Nephron progenitor cell (in vitro differentiated cells): ENCODE measurements around the gene ADIPOR1.
A peak's percentile ranks its signal among the peaks of the same experiment; 100 is the strongest.

ENCODE experiments used
- DNase-seq: peaks from one replicate; pipeline ENCODE4 v3.0.0; 2021
- H3K27ac Mint-ChIP-seq: 2 replicates; pipeline ENCODE4 v1.8.0; 2021; ENCODE audit warnings: mild to moderate bottlenecking, moderate library complexity, mixed read lengths
- H3K27me3 Mint-ChIP-seq: 2 replicates; pipeline ENCODE4 v1.8.0; 2021; ENCODE audit warnings: mild to moderate bottlenecking, low read depth, mixed read lengths; ENCODE audit not compliant: poor library complexity
- H3K36me3 Mint-ChIP-seq: 2 replicates; pipeline ENCODE4 v1.8.0; 2021; ENCODE audit warnings: low read depth, mixed read lengths
- H3K4me1 Mint-ChIP-seq: 2 replicates; pipeline ENCODE4 v1.8.0; 2021; ENCODE audit warnings: mixed read lengths
- H3K4me3 Mint-ChIP-seq: 2 replicates; pipeline ENCODE4 v1.8.0; 2021; ENCODE audit warnings: mild to moderate bottlenecking, moderate library complexity, mixed read lengths
- H3K9me3 Mint-ChIP-seq: 2 replicates; pipeline ENCODE4 v1.8.0; 2021; ENCODE audit warnings: mild to moderate bottlenecking, moderate library complexity, mixed read lengths
- TF ChIP-seq, protein P1 (sequence below): fragments of 200-600 bp; sonication (generic); IDR thresholded peaks from 2 replicates; pipeline ENCODE4 v1.5.0; 2021; ENCODE audit warnings: antibody characterized with exemption

ADIPOR1 gene

GRCh38 chr1:203000217-203000944, 42.3 kb upstream of the ADIPOR1 start:
- Mint-ChIP-seq H3K36me3 (no peaks in the 10 kb centered on the region), H3K27me3 (peaks cover 30% of the 10 kb centered on the region), H3K9me3 (no peaks in the 10 kb centered on the region), H3K4me3 (no peak overlapping the region), H3K4me1 (peaks cover 9% of the 10 kb centered on the region), H3K27ac (no peak overlapping the region)
- no peak for DNase-seq
- TF ChIP-seq, protein P1, sequence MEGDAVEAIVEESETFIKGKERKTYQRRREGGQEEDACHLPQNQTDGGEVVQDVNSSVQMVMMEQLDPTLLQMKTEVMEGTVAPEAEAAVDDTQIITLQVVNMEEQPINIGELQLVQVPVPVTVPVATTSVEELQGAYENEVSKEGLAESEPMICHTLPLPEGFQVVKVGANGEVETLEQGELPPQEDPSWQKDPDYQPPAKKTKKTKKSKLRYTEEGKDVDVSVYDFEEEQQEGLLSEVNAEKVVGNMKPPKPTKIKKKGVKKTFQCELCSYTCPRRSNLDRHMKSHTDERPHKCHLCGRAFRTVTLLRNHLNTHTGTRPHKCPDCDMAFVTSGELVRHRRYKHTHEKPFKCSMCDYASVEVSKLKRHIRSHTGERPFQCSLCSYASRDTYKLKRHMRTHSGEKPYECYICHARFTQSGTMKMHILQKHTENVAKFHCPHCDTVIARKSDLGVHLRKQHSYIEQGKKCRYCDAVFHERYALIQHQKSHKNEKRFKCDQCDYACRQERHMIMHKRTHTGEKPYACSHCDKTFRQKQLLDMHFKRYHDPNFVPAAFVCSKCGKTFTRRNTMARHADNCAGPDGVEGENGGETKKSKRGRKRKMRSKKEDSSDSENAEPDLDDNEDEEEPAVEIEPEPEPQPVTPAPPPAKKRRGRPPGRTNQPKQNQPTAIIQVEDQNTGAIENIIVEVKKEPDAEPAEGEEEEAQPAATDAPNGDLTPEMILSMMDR, result no peak

GRCh38 chr1:202998836-202999750, 41.0 kb upstream of the ADIPOR1 start:
- H3K36me3 Mint-ChIP-seq, result no peaks in the 10 kb centered on the region
- no peaks in the 10 kb centered on the region for H3K9me3 Mint-ChIP-seq
- H3K27me3 Mint-ChIP-seq, result peaks cover 41% of the 10 kb centered on the region
- peaks cover 6% of the 10 kb centered on the region for H3K4me1 Mint-ChIP-seq
- TF ChIP-seq, protein P1, result peak; percentile 84
- DNase-seq, result peak; percentile 65
- no peak overlapping the region for H3K27ac Mint-ChIP-seq
- no peak overlapping the region for H3K4me3 Mint-ChIP-seq

DNA sequence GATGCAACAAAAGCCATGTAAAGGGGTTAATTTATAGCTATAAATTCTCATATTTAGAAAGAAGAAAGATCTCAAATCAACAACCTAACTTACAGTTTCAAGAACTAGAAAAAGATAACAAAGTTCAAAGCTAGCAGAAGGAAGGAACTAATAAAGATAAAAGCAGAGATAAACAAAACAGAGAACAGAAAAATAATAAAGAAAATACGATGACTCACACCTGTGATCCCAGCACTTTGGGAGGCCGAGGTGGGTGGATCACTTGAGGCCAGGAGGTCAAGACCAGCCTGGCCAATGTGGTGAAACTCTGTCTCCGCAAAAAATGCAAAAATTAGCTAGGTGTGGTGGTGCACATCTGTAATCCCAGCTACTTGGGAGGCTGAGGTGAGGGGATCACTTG, 36.6 kb upstream of the ADIPOR1 start:
- H3K36me3 Mint-ChIP-seq, result no peaks in the 10 kb centered on the region
- no peak overlapping the region for H3K4me3 Mint-ChIP-seq
- no peak for DNase-seq
- TF ChIP-seq, protein P1, result no peak
- no peaks in the 10 kb centered on the region for H3K4me1 Mint-ChIP-seq
- H3K9me3 Mint-ChIP-seq, result peaks cover 3% of the 10 kb centered on the region
- no peak overlapping the region for H3K27ac Mint-ChIP-seq
- peaks cover 63% of the 10 kb centered on the region for H3K27me3 Mint-ChIP-seq

GRCh38 chr1:202991112-202991511, 33.0 kb upstream of the ADIPOR1 start:
- H3K27me3 Mint-ChIP-seq, result peaks cover 49% of the 10 kb centered on the region
- no peaks in the 10 kb centered on the region for H3K36me3 Mint-ChIP-seq
- peaks cover 3% of the 10 kb centered on the region for H3K9me3 Mint-ChIP-seq
- DNase-seq, result no peak
- TF ChIP-seq, protein P1, result no peak
- H3K27ac Mint-ChIP-seq, result no peak overlapping the region
- peaks cover 16% of the 10 kb centered on the region for H3K4me1 Mint-ChIP-seq
- no peak overlapping the region for H3K4me3 Mint-ChIP-seq

- H3K4me1 Mint-ChIP-seq, result peaks cover 16% of the 10 kb centered on the region
- H3K9me3 Mint-ChIP-seq, result peaks cover 3% of the 10 kb centered on the region
- H3K4me3 Mint-ChIP-seq, result no peak overlapping the region
- no peak for DNase-seq
- TF ChIP-seq, protein P1, result no peak
- H3K36me3 Mint-ChIP-seq, result no peaks in the 10 kb centered on the region
- H3K27me3 Mint-ChIP-seq, result peaks cover 46% of the 10 kb centered on the region
- no peak overlapping the region for H3K27ac Mint-ChIP-seq
These were observed 31.8 kb upstream of the ADIPOR1 start for GRCh38 chr1:202989879-202990278.
